ENCODE results near the gene DRG1. TPM values are rescaled to one million over a fixed set of nuclear protein-coding genes. Genes with fewer than 3 reads are reported as not detected.

Gene DRG1, protein sequence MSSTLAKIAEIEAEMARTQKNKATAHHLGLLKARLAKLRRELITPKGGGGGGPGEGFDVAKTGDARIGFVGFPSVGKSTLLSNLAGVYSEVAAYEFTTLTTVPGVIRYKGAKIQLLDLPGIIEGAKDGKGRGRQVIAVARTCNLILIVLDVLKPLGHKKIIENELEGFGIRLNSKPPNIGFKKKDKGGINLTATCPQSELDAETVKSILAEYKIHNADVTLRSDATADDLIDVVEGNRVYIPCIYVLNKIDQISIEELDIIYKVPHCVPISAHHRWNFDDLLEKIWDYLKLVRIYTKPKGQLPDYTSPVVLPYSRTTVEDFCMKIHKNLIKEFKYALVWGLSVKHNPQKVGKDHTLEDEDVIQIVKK
- polyA plus RNA-seq (2011; rRNA removed) (76.1 and 77.5 TPM in 2 replicates), polyA plus RNA-seq (2017; fragmentation: RNase III; extraction: RNeasy Plus Mini Kit Qiagen cat#74134 plus additional on column Dnase treatment) (87.9 to 90.4 TPM (median 89.7 TPM) in 3 replicates), polyA minus RNA-seq (2011; rRNA and poly(A)+ RNA removed) (30.1 and 47.2 TPM in 2 replicates)
- 38.4 and 40.1 TPM in 2 replicates for polyA plus RNA-seq (2012; cell fraction: cytosol; rRNA removed)
- polyA plus RNA-seq (2012; cell fraction: nucleus; rRNA removed): 15.7 and 22.3 TPM in 2 replicates

DNA sequence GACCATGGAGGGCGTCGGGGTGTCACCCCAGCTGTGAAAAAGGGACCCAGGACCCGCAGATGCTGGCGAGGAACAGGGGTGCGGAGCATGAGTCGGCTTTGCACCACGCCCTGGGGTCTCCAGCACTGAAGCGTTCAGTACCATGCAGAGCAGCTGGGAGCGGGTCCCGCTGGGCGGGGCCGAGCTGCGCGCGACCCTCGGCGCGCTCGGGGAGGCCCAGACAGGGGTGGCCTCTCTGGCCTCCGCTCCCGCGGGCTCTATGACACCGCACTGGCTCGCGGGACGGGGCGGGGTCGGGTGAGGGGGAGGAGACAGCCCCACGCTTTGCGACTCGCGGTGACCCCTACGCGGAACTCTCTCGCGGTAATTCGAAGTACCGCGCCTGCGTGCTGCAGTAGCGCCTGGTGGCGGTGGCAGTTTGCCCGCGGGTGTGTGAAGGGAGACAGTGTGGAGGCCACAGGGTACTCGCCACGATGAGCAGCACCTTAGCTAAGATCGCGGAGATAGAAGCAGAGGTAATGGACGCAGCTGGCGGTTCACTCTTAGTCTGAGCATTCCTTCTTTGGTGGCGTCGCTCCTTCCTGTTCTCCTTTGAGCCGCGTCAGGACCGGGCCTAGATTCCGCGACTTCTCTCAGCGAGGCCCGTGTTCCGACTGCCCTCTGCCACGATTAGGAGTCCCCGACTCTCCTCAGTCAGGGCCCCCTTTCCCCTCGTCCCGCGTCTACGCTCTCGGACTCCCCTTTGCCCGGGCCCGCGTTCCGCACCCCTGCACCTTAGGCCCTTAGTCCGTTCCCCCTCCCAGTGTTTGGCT lies at the start of gene DRG1:
DRG1 (plus strand) TSS at position 394 of the 812 bp plus-strand sequence; CDS start at position 474, 80 bp downstream.
- under 1% methylated on average over 34 of the region's 72 CpGs for WGBS (ENCODE audit: missing lambda C conversion rate)
- DNase-seq (ENCODE audit: low read depth in 1 of 2, low spot score in 1 of 2) (peak; percentile 85 to 92), ATAC-seq (peak; percentile 99), FAIRE-seq (no peak)
- no peaks in the 10 kb centered on the region for H3K4me1 ChIP-seq
- CTCF ChIA-PET: no interaction called here
- peak within 1 kb of the TSS; percentile 93 to 96 for H3K27ac ChIP-seq
- H3K9me3 ChIP-seq: no peaks in the 10 kb centered on the region
- H3K4me3 ChIP-seq: peak within 1 kb of the TSS; percentile 86
- H3K4me2 ChIP-seq: peak within 1 kb of the TSS; percentile 92
- TF ChIP-seq HOXA7 (CRISPR knock-in tag; IDR thresholded peaks at IDR 0.05): no peak
- TF ChIP-seq KDM5A (IDR thresholded peaks at IDR 0.05): no peak
- TF ChIP-seq, protein P1, sequence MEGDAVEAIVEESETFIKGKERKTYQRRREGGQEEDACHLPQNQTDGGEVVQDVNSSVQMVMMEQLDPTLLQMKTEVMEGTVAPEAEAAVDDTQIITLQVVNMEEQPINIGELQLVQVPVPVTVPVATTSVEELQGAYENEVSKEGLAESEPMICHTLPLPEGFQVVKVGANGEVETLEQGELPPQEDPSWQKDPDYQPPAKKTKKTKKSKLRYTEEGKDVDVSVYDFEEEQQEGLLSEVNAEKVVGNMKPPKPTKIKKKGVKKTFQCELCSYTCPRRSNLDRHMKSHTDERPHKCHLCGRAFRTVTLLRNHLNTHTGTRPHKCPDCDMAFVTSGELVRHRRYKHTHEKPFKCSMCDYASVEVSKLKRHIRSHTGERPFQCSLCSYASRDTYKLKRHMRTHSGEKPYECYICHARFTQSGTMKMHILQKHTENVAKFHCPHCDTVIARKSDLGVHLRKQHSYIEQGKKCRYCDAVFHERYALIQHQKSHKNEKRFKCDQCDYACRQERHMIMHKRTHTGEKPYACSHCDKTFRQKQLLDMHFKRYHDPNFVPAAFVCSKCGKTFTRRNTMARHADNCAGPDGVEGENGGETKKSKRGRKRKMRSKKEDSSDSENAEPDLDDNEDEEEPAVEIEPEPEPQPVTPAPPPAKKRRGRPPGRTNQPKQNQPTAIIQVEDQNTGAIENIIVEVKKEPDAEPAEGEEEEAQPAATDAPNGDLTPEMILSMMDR (IDR thresholded peaks at IDR 0.05): no peak
- TF ChIP-seq, protein P2, sequence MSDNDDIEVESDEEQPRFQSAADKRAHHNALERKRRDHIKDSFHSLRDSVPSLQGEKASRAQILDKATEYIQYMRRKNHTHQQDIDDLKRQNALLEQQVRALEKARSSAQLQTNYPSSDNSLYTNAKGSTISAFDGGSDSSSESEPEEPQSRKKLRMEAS (IDR thresholded peaks at IDR 0.05): peak; percentile 60
- TF ChIP-seq CBX8 (IDR thresholded peaks at IDR 0.05): no peak
- TF ChIP-seq, protein P3, sequence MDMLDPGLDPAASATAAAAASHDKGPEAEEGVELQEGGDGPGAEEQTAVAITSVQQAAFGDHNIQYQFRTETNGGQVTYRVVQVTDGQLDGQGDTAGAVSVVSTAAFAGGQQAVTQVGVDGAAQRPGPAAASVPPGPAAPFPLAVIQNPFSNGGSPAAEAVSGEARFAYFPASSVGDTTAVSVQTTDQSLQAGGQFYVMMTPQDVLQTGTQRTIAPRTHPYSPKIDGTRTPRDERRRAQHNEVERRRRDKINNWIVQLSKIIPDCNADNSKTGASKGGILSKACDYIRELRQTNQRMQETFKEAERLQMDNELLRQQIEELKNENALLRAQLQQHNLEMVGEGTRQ (IDR thresholded peaks at IDR 0.05): no peak
- TF ChIP-seq JUNB (IDR thresholded peaks at IDR 0.05): no peak
- TF ChIP-seq CEBPB (IDR thresholded peaks at IDR 0.05): no peak
- no peak for TF ChIP-seq BHLHE40 (IDR thresholded peaks at IDR 0.05; ENCODE audit: low read depth, low read length)
- no peak for TF ChIP-seq SREBF2 (IDR thresholded peaks at IDR 0.05)
- TF ChIP-seq, protein P4, sequence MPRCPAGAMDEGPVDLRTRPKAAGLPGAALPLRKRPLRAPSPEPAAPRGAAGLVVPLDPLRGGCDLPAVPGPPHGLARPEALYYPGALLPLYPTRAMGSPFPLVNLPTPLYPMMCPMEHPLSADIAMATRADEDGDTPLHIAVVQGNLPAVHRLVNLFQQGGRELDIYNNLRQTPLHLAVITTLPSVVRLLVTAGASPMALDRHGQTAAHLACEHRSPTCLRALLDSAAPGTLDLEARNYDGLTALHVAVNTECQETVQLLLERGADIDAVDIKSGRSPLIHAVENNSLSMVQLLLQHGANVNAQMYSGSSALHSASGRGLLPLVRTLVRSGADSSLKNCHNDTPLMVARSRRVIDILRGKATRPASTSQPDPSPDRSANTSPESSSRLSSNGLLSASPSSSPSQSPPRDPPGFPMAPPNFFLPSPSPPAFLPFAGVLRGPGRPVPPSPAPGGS (IDR thresholded peaks at IDR 0.05): peak; percentile 82
- TF ChIP-seq EHMT2 (IDR thresholded peaks at IDR 0.05; ENCODE audit: low read depth): no peak
- no peak for TF ChIP-seq NPAS2 (CRISPR knock-in tag; IDR thresholded peaks at IDR 0.05; ENCODE audit: borderline replicate concordance)
- no peak for TF ChIP-seq ZNF302 (CRISPR knock-in tag; IDR thresholded peaks at IDR 0.05)
- TF ChIP-seq, protein P5, sequence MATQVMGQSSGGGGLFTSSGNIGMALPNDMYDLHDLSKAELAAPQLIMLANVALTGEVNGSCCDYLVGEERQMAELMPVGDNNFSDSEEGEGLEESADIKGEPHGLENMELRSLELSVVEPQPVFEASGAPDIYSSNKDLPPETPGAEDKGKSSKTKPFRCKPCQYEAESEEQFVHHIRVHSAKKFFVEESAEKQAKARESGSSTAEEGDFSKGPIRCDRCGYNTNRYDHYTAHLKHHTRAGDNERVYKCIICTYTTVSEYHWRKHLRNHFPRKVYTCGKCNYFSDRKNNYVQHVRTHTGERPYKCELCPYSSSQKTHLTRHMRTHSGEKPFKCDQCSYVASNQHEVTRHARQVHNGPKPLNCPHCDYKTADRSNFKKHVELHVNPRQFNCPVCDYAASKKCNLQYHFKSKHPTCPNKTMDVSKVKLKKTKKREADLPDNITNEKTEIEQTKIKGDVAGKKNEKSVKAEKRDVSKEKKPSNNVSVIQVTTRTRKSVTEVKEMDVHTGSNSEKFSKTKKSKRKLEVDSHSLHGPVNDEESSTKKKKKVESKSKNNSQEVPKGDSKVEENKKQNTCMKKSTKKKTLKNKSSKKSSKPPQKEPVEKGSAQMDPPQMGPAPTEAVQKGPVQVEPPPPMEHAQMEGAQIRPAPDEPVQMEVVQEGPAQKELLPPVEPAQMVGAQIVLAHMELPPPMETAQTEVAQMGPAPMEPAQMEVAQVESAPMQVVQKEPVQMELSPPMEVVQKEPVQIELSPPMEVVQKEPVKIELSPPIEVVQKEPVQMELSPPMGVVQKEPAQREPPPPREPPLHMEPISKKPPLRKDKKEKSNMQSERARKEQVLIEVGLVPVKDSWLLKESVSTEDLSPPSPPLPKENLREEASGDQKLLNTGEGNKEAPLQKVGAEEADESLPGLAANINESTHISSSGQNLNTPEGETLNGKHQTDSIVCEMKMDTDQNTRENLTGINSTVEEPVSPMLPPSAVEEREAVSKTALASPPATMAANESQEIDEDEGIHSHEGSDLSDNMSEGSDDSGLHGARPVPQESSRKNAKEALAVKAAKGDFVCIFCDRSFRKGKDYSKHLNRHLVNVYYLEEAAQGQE (IDR thresholded peaks at IDR 0.05): peak; percentile 71
- peak; percentile 31; the same call in 1 of the 2 replicates for TF ChIP-seq PHF8 (IDR thresholded peaks at IDR 0.05; ENCODE audit: borderline replicate concordance, low read depth)
- TF ChIP-seq HEYL (CRISPR knock-in tag; IDR thresholded peaks at IDR 0.05): no peak
- TF ChIP-seq CHD2 (IDR thresholded peaks at IDR 0.05; ENCODE audit: low read length, partially characterized antibody): peak; percentile 79
- peak; percentile 61 to 73; a peak in 3 of 5 replicates for TF ChIP-seq JUN (IDR thresholded peaks at IDR 0.05)
- peak; percentile 76 for TF ChIP-seq POLR2A (IDR thresholded peaks at IDR 0.05; ENCODE audit: low read length)
- TF ChIP-seq TFCP2L1 (CRISPR knock-in tag; IDR thresholded peaks at IDR 0.05): no peak
- TF ChIP-seq MYC (IDR thresholded peaks at IDR 0.05; ENCODE audit: borderline replicate concordance, low read length): peak; percentile 38; the same call in 1 of the 2 replicates
- POLR2A ChIA-PET: interaction anchor here (0.5 to 3.6 kb wide), 2 partner anchors 42 to 53 kb away, joined by 4 to 31 read pairs; partner anchors contain the start of gene PATZ1

Measured in A549 (cell line).